IMR-90 (cell line): ENCODE results near the gene CEBPG. TPM values are rescaled to one million over a fixed set of nuclear protein-coding genes. Genes with fewer than 3 reads are reported as not detected.

Source experiments
- ATAC-seq: fragments of 200-7000 bp; cut with Tn5 transposase; 2 replicates; pipeline ENCODE4 v1.9.1; 2020; ENCODE audit warnings: low read depth, mild to moderate bottlenecking, moderate library complexity
- BruUV-seq: library from RNA; stranded (reverse); fragments of 400-500 nt; replicated peaks from 2 replicates; lab custom pipeline; 2021; lab: Mats Ljungman, UMichigan
- CTCF ChIA-PET: fragments of 300-600 bp; formaldehyde crosslinking; extraction: SDS; loops from one replicate; lab custom pipeline; 2021; ENCODE audit warnings: antibody characterized with exemption; lab: Yijun Ruan, JAX
- POLR2A ChIA-PET: fragments of 300-600 bp; sonication (Branson Sonifier 250); formaldehyde crosslinking; loops from one replicate; lab custom pipeline; 2022; ENCODE audit warnings: antibody characterized with exemption; ENCODE audit not compliant: unreplicated experiment; lab: Charles Lee
- DNase-seq: peaks from one replicate; pipeline ENCODE4 v3.0.0; 2013
- H2AFZ ChIP-seq: replicated peaks from 2 replicates; pipeline ENCODE3; 2013; ENCODE audit warnings: low read length, mild to moderate bottlenecking; ENCODE audit not compliant: poor library complexity
- H2AK5ac ChIP-seq: 2 replicates; pipeline ENCODE4 v1.6.1; 2013; ENCODE audit warnings: low read depth, low read length, inconsistent platforms
- H2AK9ac ChIP-seq: replicated peaks from 2 replicates; pipeline ENCODE3; 2013; ENCODE audit warnings: mild to moderate bottlenecking, low read depth, low read length, moderate library complexity; ENCODE audit not compliant: poor library complexity
- H2BK120ac ChIP-seq: 2 replicates; pipeline ENCODE4 v1.6.1; 2013; ENCODE audit warnings: low read depth, low read length, inconsistent platforms
- H2BK15ac ChIP-seq: 3 replicates; pipeline ENCODE4 v1.6.1; 2013; ENCODE audit warnings: low read depth, low read length, inconsistent platforms
- H2BK20ac ChIP-seq: 2 replicates; pipeline ENCODE4 v1.6.1; 2013; ENCODE audit warnings: low read depth, mild to moderate bottlenecking, inconsistent platforms, low read length, moderate library complexity
- H2BK5ac ChIP-seq: 2 replicates; pipeline ENCODE4 v1.6.1; 2013; ENCODE audit warnings: mild to moderate bottlenecking, low read depth, low read length, inconsistent platforms; ENCODE audit not compliant: poor library complexity, severe bottlenecking
- H3K14ac ChIP-seq: replicated peaks from 2 replicates; pipeline ENCODE4 v1.6.1; 2013; ENCODE audit warnings: low read depth, low read length, inconsistent platforms
- H3K18ac ChIP-seq: 2 replicates; pipeline ENCODE4 v1.6.1; 2013; ENCODE audit warnings: low read depth, low read length, control low read depth
- H3K23ac ChIP-seq: 2 replicates; pipeline ENCODE4 v1.6.1; 2013; ENCODE audit warnings: low read depth, low read length, inconsistent platforms
- H3K27ac ChIP-seq: 2 replicates; pipeline ENCODE4 v1.5.1; 2013; ENCODE audit warnings: mild to moderate bottlenecking, control low read depth, low read length; ENCODE audit not compliant: insufficient read depth
- H3K27me3 ChIP-seq: 2 replicates; pipeline ENCODE4 v1.6.1; 2013; ENCODE audit warnings: low read length; ENCODE audit not compliant: control insufficient read depth, insufficient read depth
- H3K36me3 ChIP-seq: 2 replicates; pipeline ENCODE4 v1.6.1; 2013; ENCODE audit warnings: low read length, mixed read lengths; ENCODE audit not compliant: control insufficient read depth, insufficient read depth
- H3K4ac ChIP-seq: 2 replicates; pipeline ENCODE4 v1.6.1; 2013; ENCODE audit warnings: low read depth, low read length, inconsistent platforms
- H3K4me1 ChIP-seq: 2 replicates; pipeline ENCODE4 v1.6.1; 2013; ENCODE audit warnings: low read length, mixed read lengths; ENCODE audit not compliant: control insufficient read depth, insufficient read depth
- H3K4me2 ChIP-seq: 2 replicates; pipeline ENCODE4 v1.6.1; 2013; ENCODE audit warnings: low read depth, mild to moderate bottlenecking, control low read depth, low read length, moderate library complexity
- H3K4me3 ChIP-seq: 2 replicates; pipeline ENCODE4 v1.5.1; 2013; ENCODE audit warnings: low read depth, mild to moderate bottlenecking, control low read depth, low read length, moderate library complexity; ENCODE audit not compliant: insufficient read depth
- H3K56ac ChIP-seq: 2 replicates; pipeline ENCODE4 v1.6.1; 2013; ENCODE audit warnings: low read length, inconsistent platforms; ENCODE audit not compliant: insufficient read depth; ENCODE audit errors: extremely low read depth
- H3K79me1 ChIP-seq, 2 experiments: 2 replicates each; pipeline ENCODE4 v1.6.1; 2013; ENCODE audit warnings: low read length in 2 of 2, inconsistent platforms in 1 of 2, low read depth in 1 of 2
- H3K9ac ChIP-seq: 2 replicates; pipeline ENCODE4 v1.6.1; 2013; ENCODE audit warnings: low read depth, low read length, control low read depth
- H3K9me1 ChIP-seq: 2 replicates; pipeline ENCODE4 v1.6.1; 2013; ENCODE audit warnings: low read length, inconsistent platforms; ENCODE audit not compliant: insufficient read depth
- H3K9me3 ChIP-seq: 2 replicates; pipeline ENCODE4 v1.6.1; 2013; ENCODE audit warnings: low read length; ENCODE audit not compliant: control insufficient read depth, insufficient read depth
- H4K20me1 ChIP-seq: 2 replicates; pipeline ENCODE4 v1.6.1; 2013; ENCODE audit warnings: low read length, inconsistent platforms; ENCODE audit not compliant: insufficient read depth
- H4K5ac ChIP-seq: 2 replicates; pipeline ENCODE4 v1.6.1; 2013; ENCODE audit warnings: mild to moderate bottlenecking, low read depth, low read length, control low read depth
- H4K8ac ChIP-seq, 2 experiments: 2 replicates each; pipeline ENCODE4 v1.6.1; 2013; ENCODE audit warnings: low read depth in 2 of 2, low read length in 2 of 2, control low read depth in 1 of 2, inconsistent platforms in 1 of 2
- H4K91ac ChIP-seq: 2 replicates; pipeline ENCODE4 v1.6.1; 2013; ENCODE audit warnings: low read depth, low read length, inconsistent platforms; ENCODE audit not compliant: insufficient read depth
- BHLHE40 ChIP-seq: fragments of 150-350 bp; IDR thresholded peaks from 2 replicates; pipeline ENCODE4 v1.6.1; 2016; ENCODE audit warnings: mild to moderate bottlenecking, low read depth, low read length
- CEBPB ChIP-seq: IDR thresholded peaks from 2 replicates; pipeline ENCODE4 v1.6.1; 2012; ENCODE audit warnings: low read depth, low read length, improper control_type of control experiment
- CHD1 ChIP-seq: IDR thresholded peaks from 2 replicates; pipeline ENCODE4 v1.6.1; 2012; ENCODE audit warnings: low read depth, low read length, improper control_type of control experiment
- FOS ChIP-seq: fragments of 150-350 bp; IDR thresholded peaks from 2 replicates; pipeline ENCODE4 v1.6.1; 2016; ENCODE audit warnings: low read depth, low read length
- MAFK ChIP-seq: IDR thresholded peaks from 2 replicates; pipeline ENCODE4 v1.6.1; 2012; ENCODE audit warnings: low read depth, low read length, improper control_type of control experiment
- MAZ ChIP-seq: IDR thresholded peaks from 2 replicates; pipeline ENCODE4 v1.6.1; 2012; ENCODE audit warnings: low read depth, mild to moderate bottlenecking, low read length, improper control_type of control experiment, moderate library complexity, borderline replicate concordance
- MXI1 ChIP-seq: IDR thresholded peaks from 2 replicates; pipeline ENCODE4 v1.6.1; 2012; ENCODE audit warnings: low read depth, mild to moderate bottlenecking, low read length, moderate library complexity, borderline replicate concordance
- POLR2A ChIP-seq: IDR thresholded peaks from 2 replicates; pipeline ENCODE4 v1.6.1; 2012; ENCODE audit warnings: mild to moderate bottlenecking, low read depth, low read length
- RAD21 ChIP-seq: IDR thresholded peaks from 2 replicates; pipeline ENCODE4 v1.6.1; 2012; ENCODE audit warnings: low read length, improper control_type of control experiment
- RCOR1 ChIP-seq: IDR thresholded peaks from 2 replicates; pipeline ENCODE4 v1.6.1; 2012; ENCODE audit warnings: mild to moderate bottlenecking, low read length, improper control_type of control experiment; ENCODE audit not compliant: insufficient replicate concordance
- RFX5 ChIP-seq: IDR thresholded peaks from 2 replicates; pipeline ENCODE4 v1.8.0; 2012; ENCODE audit warnings: low read depth, mild to moderate bottlenecking, low read length, moderate library complexity
- SMC3 ChIP-seq: fragments of 150-350 bp; IDR thresholded peaks from 2 replicates; pipeline ENCODE4 v1.6.1; 2016; ENCODE audit warnings: low read depth, mild to moderate bottlenecking, antibody characterized with exemption, low read length, moderate library complexity
- WGBS, 2 experiments: methylation state at CpG; one replicate each; pipeline versions ENCODE4 v1.1.5 to v1.1.7; 2013; ENCODE audit warnings: missing lambda C conversion rate in 2 of 2; ENCODE audit not compliant: insufficient read length in 1 of 2; ENCODE audit errors: extremely low coverage in 2 of 2; 5-methylcytosine and 5-hydroxymethylcytosine counted together
- dilution Hi-C: fragments of 300-500 bp; cut with HindIII; formaldehyde crosslinking; loops from one replicate; pipeline ENCODE4 v1.14.3; 2018; ENCODE audit warnings: low sequenced_read_pairs; ENCODE audit not compliant: unreplicated experiment
- in situ Hi-C: fragments of 300-500 bp; cut with MboI; formaldehyde crosslinking; loops from 3 replicates; pipeline ENCODE4 v1.14.3; 2019; ENCODE audit warnings: low sequenced_read_pairs, inconsistent platforms, mixed read lengths
- intact Hi-C: fragments of 100-400 bp; cut with micrococcal nuclease; formaldehyde crosslinking; loops from 2 replicates; pipeline ENCODE4 v1.10.0; 2022
- polyA plus RNA-seq, 3 experiments: library from polyadenylated mRNA; depleted of rRNA; stranded (reverse); fragments of >200 nt; gene quantifications; 2 replicates each; pipeline ENCODE4 v1.2.3, GENCODE V29; 2012; ENCODE audit warnings: low replicate concordance in 1 of 3
- total RNA-seq: library from RNA; depleted of rRNA; stranded (reverse); fragments of >200 nt; gene quantifications from 2 replicates; pipeline ENCODE4 v1.2.3, GENCODE V29; 2012
- TF ChIP-seq, protein P1 (sequence below): fragments of 150-350 bp; IDR thresholded peaks from 2 replicates; pipeline ENCODE4 v1.6.1; 2016; ENCODE audit warnings: low read depth, mild to moderate bottlenecking, low read length, moderate library complexity, borderline replicate concordance
- TF ChIP-seq, protein P2 (sequence below): fragments of 150-350 bp; IDR thresholded peaks from 2 replicates; pipeline ENCODE4 v1.6.1; 2017; ENCODE audit warnings: mild to moderate bottlenecking, antibody characterized with exemption, low read length, low read depth
- TF ChIP-seq, protein P3 (sequence below): conservative IDR thresholded peaks from 2 replicates; pipeline ENCODE4 v1.5.1; 2012; ENCODE audit warnings: mild to moderate bottlenecking, low read depth, low read length, improper control_type of control experiment

The CEBPG gene
- total and polyA plus RNA-seq, 2 of the 4 experiments (the other 2 are of a cell fraction), result 9.2 to 14.3 TPM

DNA sequence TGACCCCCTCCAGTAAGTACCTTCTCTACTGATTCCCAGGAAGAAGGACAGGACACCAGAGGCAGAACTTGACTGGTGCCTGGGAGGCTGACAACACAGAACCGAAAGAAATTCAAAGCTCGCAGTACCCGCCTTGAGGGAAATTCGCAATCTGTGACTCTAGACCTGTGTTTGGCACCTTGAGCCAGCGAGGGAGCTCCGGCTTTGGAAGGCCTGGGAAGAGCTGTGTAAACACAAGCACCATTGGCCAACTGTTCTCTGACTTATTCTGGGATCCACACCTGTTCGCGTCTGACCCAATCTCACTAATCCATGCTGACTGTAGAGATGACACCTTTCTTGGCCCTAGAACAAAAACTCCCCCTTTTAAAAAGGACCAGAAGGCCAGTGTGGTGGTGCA, 50.7 kb downstream of the CEBPG start:
- Histone ChIP-seq H2AFZ (no peak overlapping the region), H3K79me1 (no peaks in the 10 kb centered on the region), H3K14ac (no peak overlapping the region), H3K4me1 (no peaks in the 10 kb centered on the region), H4K20me1 (0 out of 2 replicates have a peak, but pooled peaks cover 4% of the 10 kb centered on the region), H3K4me3 (no peak overlapping the region), H3K56ac (no peak overlapping the region), H3K18ac (no peak overlapping the region), H4K8ac (no peak overlapping the region), H3K27ac (no peak overlapping the region), H3K4me2 (no peak overlapping the region), H4K5ac (no peak overlapping the region), H2BK5ac (no peak overlapping the region), H2BK120ac (no peak overlapping the region), H2AK9ac (no peak overlapping the region), H3K9ac (no peak overlapping the region), H2BK20ac (no peak overlapping the region), H2AK5ac (no peak overlapping the region), H4K91ac (no peak overlapping the region), H3K4ac (no peak overlapping the region), H3K27me3 (no peaks in the 10 kb centered on the region), H3K9me3 (no peaks in the 10 kb centered on the region), H3K36me3 (no peaks in the 10 kb centered on the region), H2BK15ac (no peak overlapping the region), H3K23ac (no peak overlapping the region), H3K9me1 (peaks cover 3% of the 10 kb centered on the region; the same call in 1 of the 2 replicates)
- no TSS peak for BruUV-seq
- in situ Hi-C loops (no loop called here), dilution Hi-C loops (no loop called here), intact Hi-C loops (no loop called here)
- WGBS, 2 experiments, result 93% methylated on average over 6 of the region's 8 CpGs; no CpG with 5 or more reads in 1 of the 2 experiments
- ChIA-PET POLR2A (no interaction called here), CTCF (no interaction called here)
- TF ChIP-seq, protein P1, sequence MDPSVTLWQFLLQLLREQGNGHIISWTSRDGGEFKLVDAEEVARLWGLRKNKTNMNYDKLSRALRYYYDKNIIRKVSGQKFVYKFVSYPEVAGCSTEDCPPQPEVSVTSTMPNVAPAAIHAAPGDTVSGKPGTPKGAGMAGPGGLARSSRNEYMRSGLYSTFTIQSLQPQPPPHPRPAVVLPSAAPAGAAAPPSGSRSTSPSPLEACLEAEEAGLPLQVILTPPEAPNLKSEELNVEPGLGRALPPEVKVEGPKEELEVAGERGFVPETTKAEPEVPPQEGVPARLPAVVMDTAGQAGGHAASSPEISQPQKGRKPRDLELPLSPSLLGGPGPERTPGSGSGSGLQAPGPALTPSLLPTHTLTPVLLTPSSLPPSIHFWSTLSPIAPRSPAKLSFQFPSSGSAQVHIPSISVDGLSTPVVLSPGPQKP, result no peak
- no peak for TF ChIP-seq FOS
- no peak for TF ChIP-seq CHD1
- no peak for TF ChIP-seq RFX5
- TF ChIP-seq, protein P2, sequence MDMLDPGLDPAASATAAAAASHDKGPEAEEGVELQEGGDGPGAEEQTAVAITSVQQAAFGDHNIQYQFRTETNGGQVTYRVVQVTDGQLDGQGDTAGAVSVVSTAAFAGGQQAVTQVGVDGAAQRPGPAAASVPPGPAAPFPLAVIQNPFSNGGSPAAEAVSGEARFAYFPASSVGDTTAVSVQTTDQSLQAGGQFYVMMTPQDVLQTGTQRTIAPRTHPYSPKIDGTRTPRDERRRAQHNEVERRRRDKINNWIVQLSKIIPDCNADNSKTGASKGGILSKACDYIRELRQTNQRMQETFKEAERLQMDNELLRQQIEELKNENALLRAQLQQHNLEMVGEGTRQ, result no peak
- TF ChIP-seq CEBPB, result no peak
- no peak for TF ChIP-seq SMC3
- no peak for TF ChIP-seq POLR2A
- TF ChIP-seq RCOR1, result no peak
- no peak for TF ChIP-seq BHLHE40
- no peak for TF ChIP-seq MAZ
- no peak for TF ChIP-seq MXI1
- TF ChIP-seq, protein P3, sequence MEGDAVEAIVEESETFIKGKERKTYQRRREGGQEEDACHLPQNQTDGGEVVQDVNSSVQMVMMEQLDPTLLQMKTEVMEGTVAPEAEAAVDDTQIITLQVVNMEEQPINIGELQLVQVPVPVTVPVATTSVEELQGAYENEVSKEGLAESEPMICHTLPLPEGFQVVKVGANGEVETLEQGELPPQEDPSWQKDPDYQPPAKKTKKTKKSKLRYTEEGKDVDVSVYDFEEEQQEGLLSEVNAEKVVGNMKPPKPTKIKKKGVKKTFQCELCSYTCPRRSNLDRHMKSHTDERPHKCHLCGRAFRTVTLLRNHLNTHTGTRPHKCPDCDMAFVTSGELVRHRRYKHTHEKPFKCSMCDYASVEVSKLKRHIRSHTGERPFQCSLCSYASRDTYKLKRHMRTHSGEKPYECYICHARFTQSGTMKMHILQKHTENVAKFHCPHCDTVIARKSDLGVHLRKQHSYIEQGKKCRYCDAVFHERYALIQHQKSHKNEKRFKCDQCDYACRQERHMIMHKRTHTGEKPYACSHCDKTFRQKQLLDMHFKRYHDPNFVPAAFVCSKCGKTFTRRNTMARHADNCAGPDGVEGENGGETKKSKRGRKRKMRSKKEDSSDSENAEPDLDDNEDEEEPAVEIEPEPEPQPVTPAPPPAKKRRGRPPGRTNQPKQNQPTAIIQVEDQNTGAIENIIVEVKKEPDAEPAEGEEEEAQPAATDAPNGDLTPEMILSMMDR, result no peak
- TF ChIP-seq RAD21, result no peak
- no peak for TF ChIP-seq MAFK
- no peak for ATAC-seq
- no peak for DNase-seq
